Smooth muscle cell (in vitro differentiated cells): ENCODE data around the gene FRRS1L. TPM values are rescaled to one million over a fixed set of nuclear protein-coding genes. Genes with fewer than 3 reads are reported as not detected.

ENCODE experiments used
- DNase-seq: peaks from one replicate; lab custom pipeline; 2025; ENCODE audit not compliant: unreplicated experiment; lab: John Stamatoyannopoulos, UW
- H2AFZ ChIP-seq: fragments of 200-600 bp; sonication (generic); 2 replicates; pipeline ENCODE4 v1.6.0; 2016; ENCODE audit warnings: antibody characterized with exemption, low read depth, mild to moderate bottlenecking
- H3F3A ChIP-seq: fragments of 200-600 bp; sonication (generic); 2 replicates; pipeline ENCODE4 v1.6.0; 2017; ENCODE audit warnings: antibody characterized with exemption, low read depth
- H3K27ac ChIP-seq: fragments of 200-600 bp; sonication (generic); 2 replicates; pipeline ENCODE4 v1.5.1; 2016; ENCODE audit warnings: low read depth, mild to moderate bottlenecking
- H3K27me3 ChIP-seq: fragments of 200-600 bp; sonication (generic); 2 replicates; pipeline ENCODE4 v1.6.1; 2016; ENCODE audit warnings: low read depth, mild to moderate bottlenecking
- H3K36me3 ChIP-seq: fragments of 200-600 bp; sonication (generic); 2 replicates; pipeline ENCODE4 v1.5.1; 2016; ENCODE audit warnings: low read depth
- H3K4me1 ChIP-seq: fragments of 200-600 bp; sonication (generic); 2 replicates; pipeline ENCODE4 v1.5.1; 2016; ENCODE audit warnings: low read depth
- H3K4me2 ChIP-seq: fragments of 200-600 bp; sonication (generic); 2 replicates; pipeline ENCODE4 v1.6.0; 2016; ENCODE audit warnings: mild to moderate bottlenecking
- H3K4me3 ChIP-seq: fragments of 200-600 bp; sonication (generic); 2 replicates; pipeline ENCODE4 v1.5.1; 2016; ENCODE audit warnings: mild to moderate bottlenecking
- H3K79me2 ChIP-seq: fragments of 200-600 bp; sonication (generic); 2 replicates; pipeline ENCODE4 v1.6.0; 2016; ENCODE audit warnings: low read depth, mild to moderate bottlenecking
- H3K9ac ChIP-seq: fragments of 200-600 bp; sonication (generic); 2 replicates; pipeline ENCODE4 v1.6.0; 2016; ENCODE audit warnings: low read depth
- H3K9me3 ChIP-seq: fragments of 200-600 bp; sonication (generic); replicated peaks from 2 replicates; pipeline ENCODE4 v1.5.1; 2016; ENCODE audit warnings: low read depth
- H4K20me1 ChIP-seq: fragments of 200-600 bp; sonication (generic); 2 replicates; pipeline ENCODE4 v1.6.0; 2016; ENCODE audit warnings: low read depth
- CTCF ChIP-seq: fragments of 200-600 bp; sonication (generic); IDR thresholded peaks from 2 replicates; pipeline ENCODE4 v1.5.1; 2017; ENCODE audit warnings: borderline replicate concordance, mild to moderate bottlenecking, antibody characterized with exemption; ENCODE audit not compliant: insufficient read depth, poor library complexity, severe bottlenecking
- WGBS: methylation state at CpG from one replicate; pipeline ENCODE4 v1.1.7; 2016; ENCODE audit warnings: low lambda C conversion rate; 5-methylcytosine and 5-hydroxymethylcytosine counted together
- polyA plus RNA-seq: library from polyadenylated mRNA; unstranded; fragments of >200 nt; fragmentation: Nextera tagmentation; extraction: Ambion mirVana; gene quantifications from 2 replicates; pipeline ENCODE4 v1.2.1, GENCODE V29; 2016
- total RNA-seq: library from RNA; depleted of rRNA; stranded (reverse); fragments of >200 nt; gene quantifications from 2 replicates; pipeline ENCODE4 v1.2.3, GENCODE V29; 2014

The FRRS1L gene
- total and polyA plus RNA-seq, 2 experiments from 2014 or later: 0.36 TPM; not detected in 1

GRCh38 chr9:109109967-109110328 is 57.1 kb downstream of the FRRS1L start:
- no peak overlapping the region for H3K4me3 ChIP-seq
- TF ChIP-seq CTCF: no peak

DNA sequence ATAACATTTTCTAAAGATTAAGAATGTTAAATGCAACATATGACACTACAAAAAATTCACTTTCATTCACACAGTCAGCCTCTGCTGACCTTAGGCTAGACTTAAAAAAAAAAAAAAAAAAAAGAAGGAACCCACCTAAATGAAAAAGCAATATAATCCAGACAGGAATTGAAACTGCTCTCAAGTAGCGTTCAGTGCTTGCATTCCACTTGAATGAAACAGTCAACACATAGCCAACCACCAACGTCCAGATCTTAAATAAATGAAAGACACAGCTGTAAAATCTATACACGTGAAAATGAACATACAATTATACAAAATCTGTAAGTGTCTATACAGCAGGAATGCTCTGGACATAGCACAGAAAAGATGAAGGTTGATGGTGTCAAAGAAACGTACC is 58.7 kb downstream of the FRRS1L start:
- Histone ChIP-seq H4K20me1 (peaks cover 66% of the 10 kb centered on the region), H3K9me3 (no peaks in the 10 kb centered on the region), H3K36me3 (no peaks in the 10 kb centered on the region), H3K4me3 (no peak overlapping the region), H3K4me1 (peaks cover 35% of the 10 kb centered on the region), H3F3A (peaks cover 11% of the 10 kb centered on the region), H3K27ac (peak overlapping the region; percentile 86), H2AFZ (no peak overlapping the region), H3K9ac (peak overlapping the region; percentile 39), H3K4me2 (peak overlapping the region; percentile 73), H3K27me3 (no peaks in the 10 kb centered on the region), H3K79me2 (peaks cover 79% of the 10 kb centered on the region)
- DNase-seq: no peak
- TF ChIP-seq CTCF: no peak
- 25% methylated on average over 4 of the region's 4 CpGs for WGBS

More at GRCh38 chr9:109109967-109110328, 57.1 kb downstream of the FRRS1L start:
- H3K4me1 ChIP-seq: peaks cover 35% of the 10 kb centered on the region
- H2AFZ ChIP-seq: no peak overlapping the region
- H3K27me3 ChIP-seq: no peaks in the 10 kb centered on the region
- H3K27ac ChIP-seq: peak overlapping the region; percentile 86
- H3K79me2 ChIP-seq: peaks cover 80% of the 10 kb centered on the region
- H4K20me1 ChIP-seq: peaks cover 82% of the 10 kb centered on the region
- peak overlapping the region; percentile 66 for H3K4me2 ChIP-seq
- H3K9ac ChIP-seq: no peak overlapping the region
- DNase-seq: no peak
- H3K9me3 ChIP-seq: no peaks in the 10 kb centered on the region
- peaks cover 11% of the 10 kb centered on the region for H3F3A ChIP-seq
- no peaks in the 10 kb centered on the region for H3K36me3 ChIP-seq

DNA sequence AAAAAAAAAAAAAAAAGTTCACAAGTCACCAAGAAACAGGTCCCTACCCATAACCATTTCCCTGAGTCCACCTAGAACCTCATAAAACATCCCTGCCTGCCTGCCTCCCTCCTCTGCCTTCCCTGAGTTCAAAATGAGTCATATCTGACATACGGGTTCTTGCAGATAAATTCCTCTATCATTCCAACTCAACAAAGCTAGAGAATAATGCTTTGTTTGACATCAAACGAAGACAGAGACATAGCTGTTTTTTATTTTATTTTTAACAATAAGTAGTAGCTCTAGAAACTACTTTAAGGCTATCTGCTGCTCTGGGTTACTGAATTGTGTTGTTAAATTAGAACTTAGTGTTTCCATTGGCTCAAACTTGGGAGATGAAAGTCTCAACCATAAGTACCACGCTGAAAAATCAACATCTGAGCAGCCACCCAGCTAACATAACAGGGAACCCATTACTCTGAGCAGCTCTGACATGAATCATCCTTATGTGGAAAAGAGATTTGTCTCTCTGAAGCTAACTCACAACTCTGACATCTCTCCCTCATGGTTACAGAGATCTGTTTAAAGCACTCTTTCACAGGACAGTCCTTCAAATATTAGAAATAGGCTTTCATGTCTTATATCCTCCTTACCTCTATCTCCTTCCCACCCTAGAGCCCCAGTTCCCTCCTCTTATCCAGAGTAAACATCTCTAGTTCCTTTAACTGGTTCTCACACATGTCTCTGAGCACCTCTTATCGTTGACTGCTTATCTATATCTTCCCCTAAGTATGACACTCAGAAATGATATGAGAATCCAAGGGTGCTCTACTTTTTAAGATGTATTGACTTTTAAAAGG is 59.4 kb downstream of the FRRS1L start:
- Histone ChIP-seq H3K9ac (peak overlapping the region; percentile 39), H2AFZ (no peak overlapping the region), H3K36me3 (no peaks in the 10 kb centered on the region), H3K27ac (peak overlapping the region; percentile 86), H3F3A (peaks cover 11% of the 10 kb centered on the region), H3K9me3 (no peaks in the 10 kb centered on the region), H3K27me3 (no peaks in the 10 kb centered on the region), H3K4me2 (peak overlapping the region; percentile 73), H4K20me1 (peaks cover 59% of the 10 kb centered on the region), H3K4me3 (no peak overlapping the region), H3K4me1 (peaks cover 35% of the 10 kb centered on the region), H3K79me2 (peaks cover 79% of the 10 kb centered on the region)
- no peak for DNase-seq
- WGBS: 19% methylated on average over 4 of the region's 4 CpGs
- TF ChIP-seq CTCF: no peak

DNA sequence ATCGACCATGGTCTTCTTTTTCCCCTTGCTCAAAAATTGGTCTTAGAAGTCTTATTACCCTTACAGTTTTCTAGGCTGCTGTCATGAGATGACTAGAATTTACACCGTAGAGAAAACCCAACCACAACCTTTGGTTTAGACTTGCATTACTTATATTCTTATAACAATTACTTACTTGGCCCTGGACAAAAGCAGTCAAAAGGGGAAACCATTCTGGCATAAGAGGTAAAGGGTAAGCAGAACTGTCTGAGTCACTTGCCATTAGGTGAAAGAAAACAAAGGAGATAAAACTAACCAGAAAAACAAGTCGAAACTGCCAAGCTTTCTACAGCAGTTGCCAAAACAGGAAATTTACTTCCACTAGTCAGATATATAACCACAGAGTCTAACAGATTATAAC is 65.2 kb downstream of the FRRS1L start:
- peaks cover 22% of the 10 kb centered on the region for H3K4me1 ChIP-seq
- H3K36me3 ChIP-seq: no peaks in the 10 kb centered on the region
- peaks cover 68% of the 10 kb centered on the region for H3K79me2 ChIP-seq
- no peak for DNase-seq
- H3K27ac ChIP-seq: peak overlapping the region; percentile 64
- no peak overlapping the region for H3K9ac ChIP-seq
- no peak overlapping the region for H3K4me2 ChIP-seq
- H3K27me3 ChIP-seq: no peaks in the 10 kb centered on the region
- WGBS: 64% methylated on average over 3 of the region's 3 CpGs
- H4K20me1 ChIP-seq: peaks cover 38% of the 10 kb centered on the region
- H3F3A ChIP-seq: peaks cover 16% of the 10 kb centered on the region
- no peak for TF ChIP-seq CTCF
- H2AFZ ChIP-seq: no peak overlapping the region
- H3K9me3 ChIP-seq: no peaks in the 10 kb centered on the region
- no peak overlapping the region for H3K4me3 ChIP-seq
